Activated B cell treated with CpG ODN at 0.5 μM for 24 hours (primary cell): ENCODE results near the gene C1QTNF12. TPM values are rescaled to one million over a fixed set of nuclear protein-coding genes. Genes with fewer than 3 reads are reported as not detected.

ENCODE experiments used
- ATAC-seq: fragments of 200-7000 bp; cut with Tn5 transposase; one replicate; pipeline ENCODE4 v1.10.0; 2021; ENCODE audit warnings: low read depth, mild to moderate bottlenecking, moderate library complexity
- CTCF ChIA-PET: fragments of 350-600 bp; sonication (Branson Sonifier 250); formaldehyde crosslinking; loops from one replicate; lab custom pipeline; 2021; ENCODE audit warnings: antibody characterized with exemption; lab: Charles Lee
- POLR2A ChIA-PET: fragments of 350-600 bp; sonication (Branson Sonifier 250); formaldehyde crosslinking; loops from one replicate; lab custom pipeline; 2021; ENCODE audit warnings: antibody characterized with exemption; lab: Charles Lee
- DNase-seq: peaks from one replicate; pipeline ENCODE4 v3.0.0; 2022
- H3K27ac Mint-ChIP-seq: one replicate; pipeline ENCODE4 v1.8.0; 2020; ENCODE audit warnings: mixed read lengths
- H3K27me3 Mint-ChIP-seq: one replicate; pipeline ENCODE4 v1.8.0; 2021; ENCODE audit warnings: mixed read lengths
- H3K36me3 Mint-ChIP-seq: one replicate; pipeline ENCODE4 v1.8.0; 2021; ENCODE audit warnings: low read depth, mixed read lengths
- H3K4me1 Mint-ChIP-seq: one replicate; pipeline ENCODE4 v1.8.0; 2021; ENCODE audit warnings: mixed read lengths
- H3K4me3 Mint-ChIP-seq: one replicate; pipeline ENCODE4 v1.8.0; 2020; ENCODE audit warnings: mild to moderate bottlenecking, mixed read lengths
- H3K9me3 Mint-ChIP-seq: one replicate; pipeline ENCODE4 v1.8.0; 2020; ENCODE audit warnings: mixed read lengths
- CTCF ChIP-seq: fragments of 200-600 bp; IDR thresholded peaks from one replicate; pipeline ENCODE4 v1.8.0; 2022; ENCODE audit warnings: antibody characterized with exemption, mild to moderate bottlenecking
- intact Hi-C: fragments of 100-400 bp; cut with micrococcal nuclease; formaldehyde crosslinking; loops from one replicate; pipeline ENCODE4 v1.15.1; 2024
- total RNA-seq: library from RNA; stranded (reverse); gene quantifications from 2 replicates; pipeline ENCODE4 v1.2.3, GENCODE V29; 2022

The C1QTNF12 gene
- total RNA-seq, 1 donor from 2014 or later: 2.5 TPM

GRCh38 chr1:1226566-1227362, 19.8 kb downstream of the C1QTNF12 start:
- Mint-ChIP-seq H3K36me3 (peaks cover 58% of the 10 kb centered on the region), H3K27ac (no peak overlapping the region), H3K4me1 (peaks cover 18% of the 10 kb centered on the region), H3K4me3 (no peak overlapping the region), H3K27me3 (no peaks in the 10 kb centered on the region), H3K9me3 (no peaks in the 10 kb centered on the region)
- ChIA-PET CTCF (interaction anchor here (1.6 kb wide), 1 partner anchor 105 kb away, joined by 6 read pairs; no protein-coding TSS in a partner anchor), POLR2A (interaction anchor here (0.8 to 2.1 kb wide), 3 partner anchors 14 to 58 kb away, joined by 3 to 7 read pairs (median 4); no protein-coding TSS in a partner anchor)
- DNase-seq: no peak
- intact Hi-C loops: no loop called here
- ATAC-seq: no peak
- no peak for TF ChIP-seq CTCF

- Mint-ChIP-seq H3K27me3 (no peaks in the 10 kb centered on the region), H3K27ac (peak overlapping the region; percentile 46), H3K4me1 (peaks cover 16% of the 10 kb centered on the region), H3K4me3 (no peak overlapping the region), H3K9me3 (no peaks in the 10 kb centered on the region), H3K36me3 (peaks cover 59% of the 10 kb centered on the region)
- CTCF ChIA-PET: interaction anchor here (1.6 kb wide), 1 partner anchor 104 kb away, joined by 6 read pairs; no protein-coding TSS in a partner anchor
- no peak for TF ChIP-seq CTCF
- ATAC-seq: no peak
- no peak for DNase-seq
- intact Hi-C loops: no loop called here
- POLR2A ChIA-PET: interaction anchor here (2.0 kb wide), 1 partner anchor 19 kb away, joined by 7 read pairs; no protein-coding TSS in a partner anchor
Measured at GRCh38 chr1:1225913-1226312, 20.6 kb downstream of the C1QTNF12 start.

GRCh38 chr1:1225238-1225845, 21.2 kb downstream of the C1QTNF12 start:
- TF ChIP-seq CTCF: no peak
- DNase-seq (no peak), ATAC-seq (no peak)
- no peaks in the 10 kb centered on the region for H3K9me3 Mint-ChIP-seq
- peak overlapping the region; percentile 46 for H3K27ac Mint-ChIP-seq
- ChIA-PET CTCF (no interaction called here), POLR2A (interaction anchor here (2.0 kb wide), 1 partner anchor 18 kb away, joined by 7 read pairs; no protein-coding TSS in a partner anchor)
- H3K27me3 Mint-ChIP-seq: no peaks in the 10 kb centered on the region
- intact Hi-C loops: no loop called here
- H3K4me3 Mint-ChIP-seq: no peak overlapping the region
- H3K4me1 Mint-ChIP-seq: peaks cover 10% of the 10 kb centered on the region
- H3K36me3 Mint-ChIP-seq: peaks cover 65% of the 10 kb centered on the region

- H3K4me1 Mint-ChIP-seq: no peaks in the 10 kb centered on the region
- H3K9me3 Mint-ChIP-seq: no peaks in the 10 kb centered on the region
- peaks cover 67% of the 10 kb centered on the region for H3K36me3 Mint-ChIP-seq
Measured at GRCh38 chr1:1223891-1224290, 22.6 kb downstream of the C1QTNF12 start.

More at GRCh38 chr1:1223891-1224290, 22.6 kb downstream of the C1QTNF12 start:
- H3K27ac Mint-ChIP-seq: no peak overlapping the region
- DNase-seq: no peak
- ChIA-PET CTCF (no interaction called here), POLR2A (no interaction called here)
- no peak for TF ChIP-seq CTCF
- no peaks in the 10 kb centered on the region for H3K27me3 Mint-ChIP-seq
- ATAC-seq: no peak
- intact Hi-C loops: no loop called here
- H3K4me3 Mint-ChIP-seq: no peak overlapping the region
